CD8-positive, alpha-beta memory T cell (primary cell): ENCODE results near the gene TBCC. TPM values are rescaled to one million over a fixed set of nuclear protein-coding genes. Genes with fewer than 3 reads are reported as not detected.

Source experiments
- CTCF ChIA-PET: fragments of 350-600 bp; sonication (Branson Sonifier 250); formaldehyde crosslinking; loops from one replicate; lab custom pipeline; 2021; ENCODE audit warnings: antibody characterized with exemption; lab: Charles Lee
- POLR2A ChIA-PET: fragments of 350-600 bp; sonication (Branson Sonifier 250); formaldehyde crosslinking; loops from one replicate; lab custom pipeline; 2021; ENCODE audit warnings: antibody characterized with exemption; lab: Charles Lee
- DNase-seq, 5 donors: peaks; one replicate each; pipeline versions ENCODE4 v3.0.0 to v3.0.0-alpha.2; 2020 to 2022; ENCODE audit warnings: mixed read lengths in 1 of 5
- H3K27ac ChIP-seq: one replicate; pipeline ENCODE4 v1.7.0; 2013; ENCODE audit warnings: low read depth, mild to moderate bottlenecking, low read length, moderate library complexity
- H3K27me3 ChIP-seq: 2 replicates; pipeline ENCODE4 v1.7.0; 2013; ENCODE audit warnings: low read length, mild to moderate bottlenecking; ENCODE audit not compliant: insufficient read depth, poor library complexity, severe bottlenecking
- H3K36me3 ChIP-seq: 2 replicates; pipeline ENCODE4 v1.7.0; 2013; ENCODE audit warnings: mild to moderate bottlenecking, low read length, moderate library complexity; ENCODE audit not compliant: insufficient read depth
- H3K4me1 ChIP-seq: 2 replicates; pipeline ENCODE4 v1.7.0; 2013; ENCODE audit warnings: mild to moderate bottlenecking, low read length, moderate library complexity; ENCODE audit not compliant: insufficient read depth
- H3K4me3 ChIP-seq: 2 replicates; pipeline ENCODE4 v1.7.0; 2013; ENCODE audit warnings: mild to moderate bottlenecking, low read length
- H3K9me3 ChIP-seq: 2 replicates; pipeline ENCODE4 v1.7.0; 2013; ENCODE audit warnings: mild to moderate bottlenecking, low read length
- H3K27ac Mint-ChIP-seq, 8 donors: one replicate each; pipeline ENCODE4 v1.8.0; 2020 to 2021; ENCODE audit warnings: mixed read lengths in 8 of 8, mild to moderate bottlenecking in 6 of 8, inconsistent platforms in 3 of 8, moderate library complexity in 3 of 8
- H3K27me3 Mint-ChIP-seq, 2 donors: one replicate each; pipeline ENCODE4 v1.8.0; 2020 to 2021; ENCODE audit warnings: mixed read lengths in 2 of 2, mild to moderate bottlenecking in 1 of 2, moderate library complexity in 1 of 2
- H3K36me3 Mint-ChIP-seq, 3 donors: one replicate each; pipeline ENCODE4 v1.8.0; 2020 to 2021; ENCODE audit warnings: mixed read lengths in 3 of 3, inconsistent platforms in 1 of 3, mild to moderate bottlenecking in 1 of 3
- H3K4me1 Mint-ChIP-seq, 3 donors: one replicate each; pipeline ENCODE4 v1.8.0; 2020 to 2021; ENCODE audit warnings: mixed read lengths in 3 of 3, inconsistent platforms in 1 of 3, mild to moderate bottlenecking in 1 of 3
- H3K4me3 Mint-ChIP-seq, 7 donors: one replicate each; pipeline ENCODE4 v1.8.0; 2020 to 2021; ENCODE audit warnings: mixed read lengths in 7 of 7, mild to moderate bottlenecking in 6 of 7, moderate library complexity in 4 of 7, inconsistent platforms in 2 of 7
- H3K9me3 Mint-ChIP-seq, 5 donors: one replicate each; pipeline ENCODE4 v1.8.0; 2020 to 2022; ENCODE audit warnings: mixed read lengths in 5 of 5, mild to moderate bottlenecking in 3 of 5, moderate library complexity in 2 of 5, inconsistent platforms in 1 of 5
- polyA plus RNA-seq: library from polyadenylated mRNA; unstranded; fragments of 300-500 nt; fragmentation: Illumina TruSeq; gene quantifications from one replicate; pipeline ENCODE4 v1.2.3, GENCODE V29; 2021
- total RNA-seq, 2 experiments: library from RNA; stranded (reverse); gene quantifications; one replicate each; pipeline ENCODE4 v1.2.3, GENCODE V29; 2021

TBCC gene
- 10 to 100 TPM; 24.4 to 26.4 TPM for total RNA-seq
- polyA plus RNA-seq = 109 TPM

GRCh38 chr6:42745640-42746462, at the start of gene TBCC:
Gene TBCC (minus strand): TSS chr6:42746103. CDS start chr6:42746073, 30 bp downstream.
- Histone ChIP-seq H3K9me3 (no peaks in the 10 kb centered on the region), H3K27me3 (no peaks in the 10 kb centered on the region), H3K4me3 (peak within 1 kb of the TSS; percentile 99), H3K27ac (peak within 1 kb of the TSS; percentile 99), H3K4me1 (peaks cover 33% of the 10 kb centered on the region), H3K36me3 (no peaks in the 10 kb centered on the region)
- peaks cover 26 to 45% (median 39%) of the 10 kb centered on the region in 3 donors for H3K4me1 Mint-ChIP-seq
- peak within 1 kb of the TSS; percentile 93 to 100 (median 100) for H3K4me3 Mint-ChIP-seq
- H3K36me3 Mint-ChIP-seq = peaks cover 3 to 23% (median 3%) of the 10 kb centered on the region in 3 donors
- POLR2A ChIA-PET = interaction anchor here (0.6 to 6.6 kb wide), 27 partner anchors 11 to 868 kb away, joined by 3 to 415 read pairs (median 5); partner anchors contain the start of genes BICRAL, CNPY3, KLC4 and MRPL2
- peak; percentile 90 to 98 (median 92) for DNase-seq
- H3K27me3 Mint-ChIP-seq = no peaks in the 10 kb centered on the region
- H3K27ac Mint-ChIP-seq = peak within 1 kb of the TSS; percentile 90 to 100 (median 100)
- H3K9me3 Mint-ChIP-seq = peaks cover 3 to 18% (median 12%) of the 10 kb centered on the region in 5 donors
- CTCF ChIA-PET = interaction anchor here (0.8 to 5.4 kb wide), 15 partner anchors 16 to 624 kb away, joined by 3 to 65 read pairs (median 3); partner anchors contain the start of genes BICRAL, RPL7L1 and ZNF318

GRCh38 chr6:42795651-42796050, 49.7 kb upstream of the TBCC start:
- no peak for DNase-seq
- H3K36me3 ChIP-seq = no peaks in the 10 kb centered on the region
- H3K4me3 ChIP-seq = no peak overlapping the region
- no peaks in the 10 kb centered on the region for H3K27me3 ChIP-seq
- no peak overlapping the region for H3K27ac ChIP-seq
- H3K4me1 ChIP-seq = peaks cover 8% of the 10 kb centered on the region
- H3K9me3 ChIP-seq = no peaks in the 10 kb centered on the region
- Mint-ChIP-seq H3K4me1 (peaks cover 21 to 50% (median 32%) of the 10 kb centered on the region in 3 donors), H3K4me3 (no peak overlapping the region), H3K9me3 (no peaks in the 10 kb centered on the region), H3K36me3 (peaks cover 0 to 16% (median 14%) of the 10 kb centered on the region in 3 donors), H3K27me3 (no peaks in the 10 kb centered on the region), H3K27ac (peak overlapping the region in 4 of 8 donors; percentile 1 to 74 (median 14))
- POLR2A ChIA-PET = no interaction called here
- CTCF ChIA-PET = no interaction called here

GRCh38 chr6:42791706-42792320, 45.9 kb upstream of the TBCC start:
- H3K4me3 Mint-ChIP-seq = no peak overlapping the region
- Histone ChIP-seq H3K4me3 (no peak overlapping the region), H3K4me1 (peaks cover 46% of the 10 kb centered on the region), H3K9me3 (no peaks in the 10 kb centered on the region), H3K27me3 (no peaks in the 10 kb centered on the region), H3K27ac (no peak overlapping the region), H3K36me3 (no peaks in the 10 kb centered on the region)
- H3K27ac Mint-ChIP-seq = peak overlapping the region; percentile 41 to 93 (median 84)
- peaks cover 5 to 32% (median 17%) of the 10 kb centered on the region in 3 donors for H3K36me3 Mint-ChIP-seq
- no peaks in the 10 kb centered on the region for H3K27me3 Mint-ChIP-seq
- peaks cover 11 to 50% (median 42%) of the 10 kb centered on the region in 3 donors for H3K4me1 Mint-ChIP-seq
- ChIA-PET CTCF (interaction anchor here (0.6 to 1.3 kb wide), 3 partner anchors 19 to 65 kb away, joined by 3 to 4 read pairs (median 3); no protein-coding TSS in a partner anchor), POLR2A (interaction anchor here (0.5 to 1.3 kb wide), 4 partner anchors 9 to 160 kb away, joined by 3 to 5 read pairs (median 4); partner anchors contain the start of gene BICRAL)
- H3K9me3 Mint-ChIP-seq = no peaks in the 10 kb centered on the region
- DNase-seq = no peak

GRCh38 chr6:42790549-42791181, 44.8 kb upstream of the TBCC start:
- Mint-ChIP-seq H3K4me1 (peaks cover 2 to 39% (median 33%) of the 10 kb centered on the region in 3 donors), H3K9me3 (no peaks in the 10 kb centered on the region), H3K4me3 (peak overlapping the region in 6 of 7 donors; percentile 3 to 60 (median 12)), H3K27ac (peak overlapping the region; percentile 16 to 93 (median 84)), H3K36me3 (peaks cover 5 to 29% (median 9%) of the 10 kb centered on the region in 3 donors), H3K27me3 (no peaks in the 10 kb centered on the region)
- H3K27me3 ChIP-seq = no peaks in the 10 kb centered on the region
- ChIA-PET POLR2A (interaction anchor here (12.2 kb wide), 1 partner anchor 43 kb away, joined by 415 read pairs; the partner anchor contains the start of gene TBCC), CTCF (interaction anchor here (1.8 kb wide), 1 partner anchor 45 kb away, joined by 6 read pairs; the partner anchor contains the start of gene TBCC)
- H3K27ac ChIP-seq = no peak overlapping the region
- H3K4me1 ChIP-seq = peaks cover 55% of the 10 kb centered on the region
- DNase-seq = no peak
- H3K9me3 ChIP-seq = no peaks in the 10 kb centered on the region
- no peaks in the 10 kb centered on the region for H3K36me3 ChIP-seq
- no peak overlapping the region for H3K4me3 ChIP-seq

- Mint-ChIP-seq H3K27ac (peak overlapping the region in 7 of 8 donors; percentile 69 to 93 (median 87)), H3K9me3 (no peaks in the 10 kb centered on the region), H3K36me3 (peaks cover 6 to 37% (median 14%) of the 10 kb centered on the region in 3 donors), H3K27me3 (peaks cover 0 to 6% of the 10 kb centered on the region in 2 donors), H3K4me1 (peaks cover 0 to 49% (median 33%) of the 10 kb centered on the region in 3 donors), H3K4me3 (peak overlapping the region; percentile 1 to 42 (median 35))
- H3K9me3 ChIP-seq = no peaks in the 10 kb centered on the region
- H3K27me3 ChIP-seq = no peaks in the 10 kb centered on the region
- POLR2A ChIA-PET = interaction anchor here (0.6 to 12.2 kb wide), 3 partner anchors 9 to 75 kb away, joined by 4 to 415 read pairs (median 5); partner anchors contain the start of gene TBCC
- no peaks in the 10 kb centered on the region for H3K36me3 ChIP-seq
- H3K27ac ChIP-seq = no peak overlapping the region
- H3K4me3 ChIP-seq = no peak overlapping the region
- peaks cover 65% of the 10 kb centered on the region for H3K4me1 ChIP-seq
- DNase-seq = no peak
- CTCF ChIA-PET = interaction anchor here (1.5 kb wide), 1 partner anchor 62 kb away, joined by 6 read pairs; no protein-coding TSS in a partner anchor
Observed at GRCh38 chr6:42788671-42789070, 42.8 kb upstream of the TBCC start.

- Mint-ChIP-seq H3K36me3 (peaks cover 6 to 43% (median 14%) of the 10 kb centered on the region in 3 donors), H3K27me3 (peaks cover 0 to 11% of the 10 kb centered on the region in 2 donors), H3K4me1 (peaks cover 0 to 48% (median 28%) of the 10 kb centered on the region in 3 donors), H3K4me3 (no peak overlapping the region), H3K27ac (no peak overlapping the region), H3K9me3 (no peaks in the 10 kb centered on the region)
- H3K9me3 ChIP-seq = no peaks in the 10 kb centered on the region
- no peaks in the 10 kb centered on the region for H3K36me3 ChIP-seq
- H3K4me3 ChIP-seq = no peak overlapping the region
- no peaks in the 10 kb centered on the region for H3K27me3 ChIP-seq
- H3K4me1 ChIP-seq = peaks cover 65% of the 10 kb centered on the region
- no peak for DNase-seq
- H3K27ac ChIP-seq = no peak overlapping the region
- ChIA-PET CTCF (interaction anchor here (1.2 to 1.7 kb wide), 3 partner anchors 26 to 125 kb away, joined by 3 to 5 read pairs (median 4); no protein-coding TSS in a partner anchor), POLR2A (interaction anchor here (0.6 to 12.2 kb wide), 3 partner anchors 16 to 154 kb away, joined by 3 to 415 read pairs (median 4); partner anchors contain the start of gene TBCC)
Observed at GRCh38 chr6:42787063-42787472, 41.2 kb upstream of the TBCC start.

- no peaks in the 10 kb centered on the region for H3K9me3 Mint-ChIP-seq
- no peak overlapping the region for H3K27ac Mint-ChIP-seq
- ChIA-PET CTCF (interaction anchor here (1.0 to 7.7 kb wide), 5 partner anchors 15 to 125 kb away, joined by 3 to 65 read pairs (median 4); partner anchors contain the start of gene TBCC), POLR2A (interaction anchor here (7.4 to 12.2 kb wide), 2 partner anchors 15 to 39 kb away, joined by 372 to 415 read pairs; partner anchors contain the start of gene TBCC)
- DNase-seq = no peak
- Histone ChIP-seq H3K36me3 (no peaks in the 10 kb centered on the region), H3K27me3 (no peaks in the 10 kb centered on the region), H3K27ac (peak overlapping the region; percentile 10), H3K4me1 (peaks cover 65% of the 10 kb centered on the region), H3K4me3 (no peak overlapping the region), H3K9me3 (no peaks in the 10 kb centered on the region)
- peaks cover 0 to 13% of the 10 kb centered on the region in 2 donors for H3K27me3 Mint-ChIP-seq
- peaks cover 5 to 44% (median 14%) of the 10 kb centered on the region in 3 donors for H3K36me3 Mint-ChIP-seq
- peaks cover under 1 to 44% (median 23%) of the 10 kb centered on the region in 3 donors for H3K4me1 Mint-ChIP-seq
- no peak overlapping the region for H3K4me3 Mint-ChIP-seq
Observed at GRCh38 chr6:42786525-42786985, 40.7 kb upstream of the TBCC start.
